22Rv1 (cell line): ENCODE data around the gene SLC39A6.

ENCODE experiments used
- H3K27ac ChIP-seq: fragments of 450-650 bp; 2 replicates; pipeline ENCODE4 v1.5.1; 2017
- ZFX ChIP-seq: fragments of 450-650 bp; IDR thresholded peaks from 2 replicates; pipeline ENCODE4 v1.6.1; 2017; ENCODE audit warnings: antibody characterized with exemption, borderline replicate concordance
- TF ChIP-seq, protein P1 (sequence below): fragments of 450-650 bp; IDR thresholded peaks from 2 replicates; pipeline ENCODE4 v1.5.1; 2017; ENCODE audit warnings: mild to moderate bottlenecking

The SLC39A6 gene

DNA sequence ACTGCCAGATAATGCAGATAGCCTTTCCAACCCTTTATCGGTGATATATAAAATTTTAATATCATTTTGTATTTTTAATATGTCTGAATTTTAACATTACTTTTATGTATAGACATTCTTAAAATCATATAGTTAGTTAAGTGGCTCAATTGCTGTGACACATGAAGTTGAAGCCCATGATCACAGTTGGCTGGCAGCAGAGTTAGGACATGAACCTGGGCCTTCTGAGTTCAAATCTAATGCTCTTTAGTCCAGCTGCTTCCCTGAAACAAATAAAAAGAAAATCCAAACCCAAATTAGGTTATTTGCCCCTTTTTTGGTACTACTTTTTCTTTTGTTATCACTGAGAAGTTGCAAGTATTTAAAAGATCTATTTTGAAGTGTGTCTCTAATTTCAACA, 6.1 kb upstream of the SLC39A6 start:
- TF ChIP-seq, protein P1, sequence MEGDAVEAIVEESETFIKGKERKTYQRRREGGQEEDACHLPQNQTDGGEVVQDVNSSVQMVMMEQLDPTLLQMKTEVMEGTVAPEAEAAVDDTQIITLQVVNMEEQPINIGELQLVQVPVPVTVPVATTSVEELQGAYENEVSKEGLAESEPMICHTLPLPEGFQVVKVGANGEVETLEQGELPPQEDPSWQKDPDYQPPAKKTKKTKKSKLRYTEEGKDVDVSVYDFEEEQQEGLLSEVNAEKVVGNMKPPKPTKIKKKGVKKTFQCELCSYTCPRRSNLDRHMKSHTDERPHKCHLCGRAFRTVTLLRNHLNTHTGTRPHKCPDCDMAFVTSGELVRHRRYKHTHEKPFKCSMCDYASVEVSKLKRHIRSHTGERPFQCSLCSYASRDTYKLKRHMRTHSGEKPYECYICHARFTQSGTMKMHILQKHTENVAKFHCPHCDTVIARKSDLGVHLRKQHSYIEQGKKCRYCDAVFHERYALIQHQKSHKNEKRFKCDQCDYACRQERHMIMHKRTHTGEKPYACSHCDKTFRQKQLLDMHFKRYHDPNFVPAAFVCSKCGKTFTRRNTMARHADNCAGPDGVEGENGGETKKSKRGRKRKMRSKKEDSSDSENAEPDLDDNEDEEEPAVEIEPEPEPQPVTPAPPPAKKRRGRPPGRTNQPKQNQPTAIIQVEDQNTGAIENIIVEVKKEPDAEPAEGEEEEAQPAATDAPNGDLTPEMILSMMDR, result no peak
- no peak for TF ChIP-seq ZFX
- H3K27ac ChIP-seq, result no peak overlapping the region

DNA sequence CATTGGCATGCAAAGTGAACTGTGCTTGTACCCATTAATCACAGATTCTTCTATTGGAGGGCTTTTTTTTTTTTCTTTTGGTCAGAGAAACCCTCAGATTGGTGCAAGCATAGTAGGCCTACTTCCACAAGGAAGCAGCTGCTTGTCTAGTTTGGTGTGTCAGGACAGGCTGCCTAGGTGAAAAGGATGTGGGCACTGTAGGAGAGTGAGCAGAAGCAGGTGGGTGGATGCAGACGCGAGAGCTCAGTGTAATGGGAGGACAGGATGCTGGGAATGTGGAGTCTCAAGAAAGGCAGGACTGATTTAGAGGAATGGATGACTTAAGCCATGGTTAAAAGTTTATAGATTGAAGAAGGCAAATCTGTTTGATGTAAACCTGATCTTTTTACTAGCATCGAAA, 3.6 kb upstream of the SLC39A6 start:
- H3K27ac ChIP-seq, result no peak overlapping the region
- TF ChIP-seq ZFX, result no peak
- TF ChIP-seq, protein P1, result no peak

DNA sequence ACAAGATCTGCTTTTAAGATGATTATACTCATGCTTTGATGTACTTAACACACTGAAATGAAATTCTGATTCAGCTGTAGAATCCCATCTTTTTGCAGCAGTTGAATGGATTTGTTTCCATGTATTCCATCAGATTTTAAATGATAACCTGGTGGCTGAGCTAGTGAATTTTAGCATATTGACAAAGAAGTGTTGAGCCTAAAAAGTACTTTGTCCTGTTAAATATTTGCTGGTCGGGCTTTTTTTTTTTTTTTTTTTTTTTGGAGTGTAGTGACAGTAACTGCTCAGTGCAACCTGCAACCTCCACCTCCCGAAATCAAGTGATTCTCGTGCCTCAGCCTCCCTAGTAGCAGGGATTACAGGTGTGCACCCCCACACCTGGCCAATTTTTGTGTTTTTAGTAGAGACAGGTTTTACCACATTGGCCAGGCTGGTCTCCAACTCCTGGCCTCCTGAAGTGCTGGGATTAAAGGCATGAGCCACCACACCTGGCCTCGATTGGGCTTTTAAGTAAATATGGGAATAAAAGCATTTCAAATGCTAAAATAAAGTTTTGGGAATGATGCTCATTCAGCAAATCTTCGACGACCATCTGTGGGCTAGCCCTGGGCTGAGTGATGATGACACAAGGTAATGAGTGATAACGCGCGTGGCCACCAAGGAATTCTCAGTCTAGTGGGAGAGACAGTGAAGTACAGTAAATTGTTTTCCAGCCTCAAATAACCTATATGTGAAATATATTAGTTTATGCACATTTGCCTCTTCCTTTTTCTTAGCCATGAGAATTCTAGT, 2.7 kb upstream of the SLC39A6 start:
- no peak overlapping the region for H3K27ac ChIP-seq
- no peak for TF ChIP-seq ZFX
- TF ChIP-seq, protein P1, result no peak

DNA sequence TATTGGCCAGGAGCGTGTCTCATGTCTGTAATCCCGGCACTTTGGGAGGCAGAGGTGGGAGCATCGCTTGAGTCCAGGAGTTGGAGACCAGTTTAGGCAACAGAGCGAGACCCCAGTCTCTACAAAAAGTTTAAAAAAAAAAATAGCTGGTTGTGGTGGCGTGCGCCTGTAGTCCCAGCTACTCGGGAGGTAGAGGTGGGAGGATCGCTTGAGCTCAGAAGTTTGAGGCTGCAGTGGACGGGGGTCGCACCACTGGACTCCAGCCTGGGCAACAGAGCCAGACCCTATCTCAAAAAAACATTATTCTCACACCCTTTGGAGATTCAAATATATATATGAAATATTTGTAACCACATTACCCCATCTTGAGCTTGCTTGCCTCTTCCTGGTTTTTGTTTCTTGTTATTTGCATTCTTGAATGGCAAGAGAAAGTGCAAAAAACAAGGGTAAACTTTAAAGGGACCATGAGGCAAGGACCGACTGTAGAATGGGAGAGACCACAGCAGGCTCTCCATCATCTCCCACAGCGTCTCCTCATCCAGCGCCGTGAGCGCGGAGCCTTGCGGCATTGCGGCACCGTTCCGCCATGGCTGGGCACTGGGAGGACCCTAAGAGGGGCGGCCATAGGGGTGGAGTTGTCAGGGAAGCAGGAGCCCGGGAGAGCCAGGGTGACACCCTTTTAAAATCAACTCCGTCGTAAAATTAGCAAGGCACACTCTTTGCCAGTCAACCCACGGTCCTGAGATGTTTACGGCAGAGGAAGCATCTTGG, 1.9 kb upstream of the SLC39A6 start:
- TF ChIP-seq, protein P1, result no peak
- TF ChIP-seq ZFX, result no peak
- no peak overlapping the region for H3K27ac ChIP-seq

DNA sequence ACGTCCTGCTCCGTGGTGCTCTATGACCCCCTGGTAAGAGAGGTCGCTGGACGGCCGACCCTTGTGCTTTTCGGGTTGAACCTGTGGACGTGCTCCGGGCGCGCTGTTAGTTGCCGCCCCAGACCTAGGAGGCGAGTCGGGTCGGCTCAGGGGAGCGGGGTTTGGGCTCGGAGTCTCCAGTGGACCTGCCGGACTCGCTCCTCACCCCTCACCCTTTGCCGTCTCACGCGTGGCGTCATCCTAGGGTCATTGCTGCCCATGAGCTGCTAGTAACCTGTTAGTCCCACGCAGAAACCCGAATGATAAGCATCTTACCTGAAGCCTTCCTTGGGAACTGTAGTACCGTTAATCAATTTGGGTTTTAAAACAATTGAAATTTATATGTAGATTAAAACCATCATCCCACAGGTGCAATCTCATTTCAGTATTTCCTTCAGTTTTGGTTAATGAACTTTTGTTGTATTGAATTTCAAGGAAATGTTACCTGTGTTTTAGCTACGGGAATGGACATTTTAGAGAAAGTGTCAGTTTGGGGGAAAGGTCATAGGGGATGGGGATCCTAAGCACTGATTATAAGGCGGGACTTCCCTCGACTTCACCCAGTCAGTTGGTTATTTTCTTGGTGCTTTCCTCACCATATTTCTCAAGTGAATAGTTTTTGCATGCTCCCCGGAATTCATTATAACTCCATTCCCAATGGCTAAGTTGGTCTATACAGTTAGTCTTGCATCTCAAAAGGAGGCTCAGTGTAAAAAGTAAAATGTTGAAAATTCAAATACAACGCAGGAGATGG, 1.1 kb upstream of the SLC39A6 start:
- H3K27ac ChIP-seq, result peak overlapping the region; percentile 96
- TF ChIP-seq ZFX, result no peak
- TF ChIP-seq, protein P1, result no peak

DNA sequence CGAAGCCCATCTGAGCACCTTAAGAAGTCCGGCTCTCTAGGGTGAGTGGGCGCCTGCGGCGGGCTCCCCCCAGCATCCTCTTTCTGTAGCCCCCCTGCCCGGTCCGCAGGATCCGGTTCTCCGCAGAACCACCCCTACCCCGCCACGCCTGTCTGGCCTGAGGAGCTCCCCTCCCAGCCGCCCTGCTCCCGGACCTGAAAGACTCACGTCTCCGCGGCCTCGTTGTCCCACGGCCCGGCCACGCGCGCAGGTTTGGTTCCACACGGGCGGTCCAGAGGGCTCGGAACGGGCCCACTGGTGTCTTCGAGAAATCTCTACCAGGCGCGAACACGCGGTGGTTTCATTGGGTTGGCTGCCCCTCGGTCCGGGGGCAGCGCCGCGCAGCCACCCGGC, 237 bp downstream of the SLC39A6 start:
- TF ChIP-seq ZFX, result no peak
- TF ChIP-seq, protein P1, result peak; percentile 7; the same call in 1 of the 2 replicates
- peak overlapping the region; percentile 96 for H3K27ac ChIP-seq
